Activated T-helper 1 cell treated with anti-CD3 and anti-CD28 coated beads, Interleukin-12 subunit alpha, Interleukin-12 subunit beta, Interleukin-2, Interleukin-4 antibody, amounts not matched to agents 30 ng/mL and 10 ng/mL and 1 ng/mL, durations not matched to agents 14 hours and 24 hours and 36 hours (primary cell): ENCODE results near the gene GPATCH8. TPM values are rescaled to one million over a fixed set of nuclear protein-coding genes. Genes with fewer than 3 reads are reported as not detected.
A peak's percentile ranks its signal among the peaks of the same experiment; 100 is the strongest.

Experiments used
- DNase-seq: peaks from one replicate; pipeline ENCODE4 v3.0.0; 2021; ENCODE audit warnings: low spot score
- H3K27ac Mint-ChIP-seq: one replicate; pipeline ENCODE4 v1.8.0; 2021; ENCODE audit warnings: mild to moderate bottlenecking, mixed read lengths
- H3K27me3 Mint-ChIP-seq: one replicate; pipeline ENCODE4 v1.8.0; 2022; ENCODE audit warnings: mild to moderate bottlenecking, moderate library complexity, mixed read lengths; ENCODE audit not compliant: insufficient read depth
- H3K36me3 Mint-ChIP-seq: one replicate; pipeline ENCODE4 v1.8.0; 2021; ENCODE audit warnings: low read depth, mixed read lengths
- H3K4me1 Mint-ChIP-seq: one replicate; pipeline ENCODE4 v1.8.0; 2021; ENCODE audit warnings: low read depth, mixed read lengths
- H3K4me3 Mint-ChIP-seq: one replicate; pipeline ENCODE4 v1.8.0; 2021; ENCODE audit warnings: mild to moderate bottlenecking, moderate library complexity, mixed read lengths
- H3K9me3 Mint-ChIP-seq: one replicate; pipeline ENCODE4 v1.8.0; 2021; ENCODE audit warnings: mixed read lengths
- intact Hi-C: fragments of 100-400 bp; cut with micrococcal nuclease; formaldehyde crosslinking; loops from one replicate; pipeline ENCODE4 v1.15.1; 2024
- total RNA-seq: library from RNA; stranded (reverse); gene quantifications from 2 replicates; pipeline ENCODE4 v1.2.3, GENCODE V29; 2022

The GPATCH8 gene
- 50.4 and 51.1 TPM in 2 replicates for total RNA-seq

GRCh38 chr17:44503147-44504029, at the start of gene GPATCH8:
Gene GPATCH8, minus strand, starts transcription at chr17:44503406. Its CDS starts 36 bp downstream, at chr17:44503370.
- peak; percentile 97 for DNase-seq
- Mint-ChIP-seq H3K4me1 (peaks cover 30% of the 10 kb centered on the region), H3K4me3 (peak within 1 kb of the TSS; percentile 98), H3K27ac (peak within 1 kb of the TSS; percentile 95), H3K27me3 (no peaks in the 10 kb centered on the region), H3K9me3 (no peaks in the 10 kb centered on the region), H3K36me3 (peaks cover under 1% of the 10 kb centered on the region)
- intact Hi-C loops = loop anchor here (1.0 kb wide), 2 partner anchors 118 to 282 kb away; no protein-coding TSS in a partner anchor

DNA sequence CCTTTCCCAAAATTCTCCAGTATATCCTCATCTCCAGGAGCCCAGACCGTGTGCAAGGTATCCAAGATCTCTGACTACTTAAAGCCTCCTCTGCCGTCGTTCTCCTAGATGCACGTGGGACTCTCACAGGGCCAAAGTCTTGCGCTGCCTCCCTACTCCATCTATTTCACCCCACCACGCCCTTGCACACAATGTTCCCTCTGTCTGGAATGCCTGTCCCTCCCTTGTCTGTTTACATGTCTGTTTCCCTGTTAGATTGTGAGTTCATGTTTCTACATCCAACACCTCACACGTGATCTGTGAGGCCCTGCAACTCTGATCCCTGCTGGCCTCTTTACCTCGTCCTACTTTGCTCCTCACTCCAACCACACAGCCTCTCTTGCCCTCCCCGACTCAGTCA, 49.2 kb upstream of the GPATCH8 start:
- no peaks in the 10 kb centered on the region for H3K36me3 Mint-ChIP-seq
- intact Hi-C loops = loop anchor here (10.0 kb wide), 1 partner anchor 648 kb away; the partner anchor contains the start of gene MPP2
- H3K9me3 Mint-ChIP-seq = no peaks in the 10 kb centered on the region
- peaks cover 34% of the 10 kb centered on the region for H3K27me3 Mint-ChIP-seq
- peaks cover 11% of the 10 kb centered on the region for H3K4me1 Mint-ChIP-seq
- no peak overlapping the region for H3K4me3 Mint-ChIP-seq
- DNase-seq = no peak
- H3K27ac Mint-ChIP-seq = no peak overlapping the region

DNA sequence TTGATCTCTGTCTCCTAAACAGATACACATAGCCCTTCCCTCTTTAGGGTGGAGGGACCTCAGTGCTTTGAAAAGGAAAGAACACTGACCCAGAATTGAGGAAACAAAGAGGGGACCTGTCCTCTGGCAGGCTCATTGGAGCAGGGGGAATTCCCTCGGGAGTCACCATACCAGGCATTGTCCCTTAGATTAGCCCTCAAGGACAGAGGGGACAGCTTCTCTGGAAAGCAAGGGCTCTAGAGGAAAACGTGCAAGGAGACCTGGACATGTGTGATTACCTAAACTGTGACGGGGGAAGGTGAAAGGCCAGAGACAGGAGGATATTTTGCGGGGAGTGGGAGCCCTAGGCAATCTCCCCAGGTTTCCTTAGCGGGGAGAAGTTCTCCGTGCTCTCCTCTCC, 46.5 kb upstream of the GPATCH8 start:
- H3K9me3 Mint-ChIP-seq = no peaks in the 10 kb centered on the region
- no peaks in the 10 kb centered on the region for H3K36me3 Mint-ChIP-seq
- intact Hi-C loops = loop anchor here (10.0 kb wide), 1 partner anchor 645 kb away; the partner anchor contains the start of gene MPP2
- H3K4me1 Mint-ChIP-seq = no peaks in the 10 kb centered on the region
- H3K27ac Mint-ChIP-seq = no peak overlapping the region
- peaks cover 14% of the 10 kb centered on the region for H3K27me3 Mint-ChIP-seq
- DNase-seq = no peak
- H3K4me3 Mint-ChIP-seq = no peak overlapping the region

DNA sequence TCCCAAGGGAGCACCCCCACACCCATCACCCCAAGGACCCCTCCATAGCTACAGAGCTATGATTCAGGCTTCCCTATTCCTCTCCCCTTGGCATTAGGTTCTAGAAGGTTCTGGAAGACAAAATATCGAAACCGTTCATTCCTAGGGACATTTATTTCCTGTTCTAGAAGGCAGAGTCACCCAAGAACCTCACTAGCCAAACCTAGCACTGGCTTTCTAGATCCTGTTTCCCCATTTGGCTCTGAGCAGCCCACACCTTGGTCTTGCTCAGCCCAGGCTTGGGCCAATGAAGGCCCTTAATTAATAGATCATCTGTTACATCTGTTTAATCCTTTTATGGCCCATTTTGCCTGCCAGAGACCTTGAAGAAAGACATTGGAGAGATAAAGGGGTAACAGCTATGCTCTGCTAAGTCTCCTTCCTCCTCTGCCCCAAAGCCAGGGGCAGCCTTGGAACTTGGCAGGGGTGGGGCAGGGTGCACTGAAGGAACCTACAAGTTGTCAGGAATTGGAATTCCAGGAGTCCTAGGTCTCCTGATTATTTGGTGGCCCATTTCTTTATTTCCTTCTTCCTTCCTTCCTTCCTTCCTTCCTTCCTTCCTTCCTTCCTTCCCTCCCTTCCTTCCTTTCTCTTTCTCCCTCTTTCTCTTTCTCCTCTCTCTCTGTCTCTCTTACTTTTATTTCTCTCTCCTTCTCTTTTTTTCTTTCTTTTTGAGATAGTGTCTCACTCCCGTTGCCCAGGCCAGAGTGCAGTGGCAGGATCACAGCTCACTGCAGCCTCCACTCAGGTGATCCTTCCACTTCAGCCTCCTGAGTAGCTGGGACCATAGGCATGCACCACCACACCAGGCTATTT, 45.4 kb upstream of the GPATCH8 start:
- DNase-seq = no peak
- Mint-ChIP-seq H3K4me1 (no peaks in the 10 kb centered on the region), H3K27me3 (peaks cover 20% of the 10 kb centered on the region), H3K36me3 (no peaks in the 10 kb centered on the region), H3K9me3 (no peaks in the 10 kb centered on the region), H3K27ac (no peak overlapping the region), H3K4me3 (no peak overlapping the region)
- intact Hi-C loops = no loop called here

DNA sequence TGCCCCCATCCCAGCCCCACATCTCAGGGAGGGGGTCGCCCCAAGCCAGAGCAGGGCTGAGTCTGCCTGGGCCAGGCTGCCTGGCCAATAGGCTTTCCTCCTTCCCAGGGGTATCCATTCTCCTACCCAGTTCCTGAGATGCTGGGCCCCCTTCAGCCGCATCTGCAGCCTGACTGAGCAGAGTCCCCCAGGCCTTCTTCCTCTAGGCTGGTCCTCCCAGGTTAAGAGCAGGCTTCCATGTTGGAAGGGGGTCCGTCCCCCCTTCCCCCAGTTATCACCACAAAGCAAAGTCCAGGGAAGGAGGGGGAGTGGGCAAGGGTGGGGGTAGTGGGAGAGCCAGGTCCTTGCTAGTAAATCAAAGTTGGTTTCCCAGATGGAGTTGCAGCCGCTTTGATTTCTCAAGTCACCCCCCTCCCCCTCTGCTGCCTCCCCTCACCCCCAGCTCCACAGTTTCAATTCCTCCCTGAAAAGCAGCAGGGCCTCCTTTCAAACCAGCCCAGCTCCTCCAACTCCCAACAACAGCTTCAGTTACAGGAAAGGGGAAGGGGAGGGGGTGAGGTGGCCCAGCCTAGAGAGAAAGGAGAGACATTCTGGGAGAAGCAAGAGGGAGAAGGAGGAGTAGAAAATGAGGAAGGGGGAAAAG, 44.5 kb upstream of the GPATCH8 start:
- no peaks in the 10 kb centered on the region for H3K9me3 Mint-ChIP-seq
- peaks cover 22% of the 10 kb centered on the region for H3K27me3 Mint-ChIP-seq
- H3K36me3 Mint-ChIP-seq = no peaks in the 10 kb centered on the region
- H3K27ac Mint-ChIP-seq = no peak overlapping the region
- H3K4me1 Mint-ChIP-seq = no peaks in the 10 kb centered on the region
- no peak overlapping the region for H3K4me3 Mint-ChIP-seq
- no peak for DNase-seq
- intact Hi-C loops = no loop called here

DNA sequence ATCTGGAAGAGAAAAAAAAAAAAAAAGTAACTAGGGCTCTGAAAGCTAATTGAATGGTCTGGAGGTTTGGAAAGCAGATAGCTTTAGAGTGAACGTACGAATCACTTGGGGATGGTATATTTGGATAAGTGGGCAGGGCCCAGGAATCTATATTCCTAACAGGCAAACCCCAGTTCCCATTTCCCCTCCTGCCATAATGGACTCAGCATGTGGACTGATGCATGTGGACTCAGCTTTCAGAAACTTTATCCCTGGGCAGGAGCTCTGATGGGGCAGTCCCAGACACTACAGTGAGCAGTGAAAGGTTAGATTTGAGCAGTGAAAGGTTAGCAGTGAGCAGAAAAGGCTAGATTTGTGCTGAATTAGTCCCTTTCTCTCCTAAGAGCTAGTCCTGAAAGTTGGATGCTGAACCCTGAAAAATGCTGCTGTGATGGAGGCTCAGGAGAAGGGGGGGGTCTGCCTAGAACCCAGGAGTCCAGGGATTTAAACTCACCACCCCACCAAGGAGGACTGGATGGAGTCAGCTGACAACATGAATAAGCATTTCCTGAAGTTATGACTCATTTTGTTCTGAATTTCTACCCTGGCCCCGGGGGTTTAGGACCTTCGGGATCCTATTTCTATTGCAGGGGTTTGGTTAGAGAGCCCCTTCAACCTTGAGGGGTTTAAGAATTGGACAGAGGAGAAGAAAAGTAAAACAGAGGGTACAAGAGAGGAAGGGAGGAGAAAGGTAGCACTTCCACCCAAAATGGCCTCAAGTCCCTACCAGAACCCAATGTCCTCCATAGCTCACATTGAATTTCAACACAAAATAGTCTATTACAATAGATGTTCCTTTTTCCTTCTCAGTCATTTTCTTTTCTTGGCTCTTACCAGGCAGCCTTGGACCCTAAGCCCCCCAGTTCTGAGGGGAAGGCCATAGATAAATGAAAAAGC, 43.7 kb upstream of the GPATCH8 start:
- H3K27ac Mint-ChIP-seq = no peak overlapping the region
- intact Hi-C loops = no loop called here
- no peaks in the 10 kb centered on the region for H3K4me1 Mint-ChIP-seq
- H3K4me3 Mint-ChIP-seq = no peak overlapping the region
- H3K36me3 Mint-ChIP-seq = no peaks in the 10 kb centered on the region
- H3K9me3 Mint-ChIP-seq = no peaks in the 10 kb centered on the region
- no peak for DNase-seq
- peaks cover 24% of the 10 kb centered on the region for H3K27me3 Mint-ChIP-seq

- Mint-ChIP-seq H3K4me1 (no peaks in the 10 kb centered on the region), H3K27ac (no peak overlapping the region), H3K9me3 (no peaks in the 10 kb centered on the region), H3K36me3 (no peaks in the 10 kb centered on the region), H3K27me3 (peaks cover 18% of the 10 kb centered on the region), H3K4me3 (no peak overlapping the region)
- no peak for DNase-seq
- intact Hi-C loops = no loop called here
Measured at GRCh38 chr17:44543905-44544523, 40.8 kb upstream of the GPATCH8 start.

DNA sequence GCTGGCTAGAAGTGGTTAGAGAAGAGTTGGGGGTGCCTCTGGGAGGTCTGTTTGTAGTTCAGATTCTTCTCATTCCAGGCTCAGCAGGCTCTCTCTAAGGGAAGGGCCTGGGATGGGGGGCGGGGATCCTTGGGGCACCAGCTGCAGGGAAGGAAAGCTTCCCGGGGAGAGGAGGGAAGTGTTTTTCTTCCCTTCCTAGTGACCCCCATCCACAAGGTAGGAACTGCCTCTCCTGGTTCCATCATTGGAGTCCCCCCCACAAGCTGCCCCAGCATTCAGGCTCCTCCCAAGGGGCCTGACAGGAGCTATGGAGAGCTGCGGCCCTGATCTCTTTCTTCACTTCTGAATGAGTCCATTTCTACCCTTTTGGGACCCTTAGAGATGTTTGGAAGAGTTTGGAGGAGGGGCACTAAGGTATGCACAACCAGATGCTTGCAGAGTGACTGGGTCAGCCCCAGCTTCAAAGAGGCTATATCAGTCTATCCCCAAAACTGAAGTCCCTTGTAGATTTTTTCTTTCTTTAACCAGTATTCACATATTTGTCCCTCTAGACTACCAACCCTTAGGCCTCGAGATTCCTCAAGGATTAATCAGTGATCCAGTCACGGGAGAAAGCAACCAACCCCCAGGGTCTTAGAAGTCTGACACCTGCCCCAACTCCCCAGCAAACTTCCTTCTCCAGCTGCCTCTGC, 40.2 kb upstream of the GPATCH8 start:
- no peaks in the 10 kb centered on the region for H3K4me1 Mint-ChIP-seq
- H3K4me3 Mint-ChIP-seq = no peak overlapping the region
- H3K9me3 Mint-ChIP-seq = no peaks in the 10 kb centered on the region
- H3K27ac Mint-ChIP-seq = no peak overlapping the region
- no peaks in the 10 kb centered on the region for H3K36me3 Mint-ChIP-seq
- peaks cover 19% of the 10 kb centered on the region for H3K27me3 Mint-ChIP-seq
- intact Hi-C loops = no loop called here
- DNase-seq = no peak

DNA sequence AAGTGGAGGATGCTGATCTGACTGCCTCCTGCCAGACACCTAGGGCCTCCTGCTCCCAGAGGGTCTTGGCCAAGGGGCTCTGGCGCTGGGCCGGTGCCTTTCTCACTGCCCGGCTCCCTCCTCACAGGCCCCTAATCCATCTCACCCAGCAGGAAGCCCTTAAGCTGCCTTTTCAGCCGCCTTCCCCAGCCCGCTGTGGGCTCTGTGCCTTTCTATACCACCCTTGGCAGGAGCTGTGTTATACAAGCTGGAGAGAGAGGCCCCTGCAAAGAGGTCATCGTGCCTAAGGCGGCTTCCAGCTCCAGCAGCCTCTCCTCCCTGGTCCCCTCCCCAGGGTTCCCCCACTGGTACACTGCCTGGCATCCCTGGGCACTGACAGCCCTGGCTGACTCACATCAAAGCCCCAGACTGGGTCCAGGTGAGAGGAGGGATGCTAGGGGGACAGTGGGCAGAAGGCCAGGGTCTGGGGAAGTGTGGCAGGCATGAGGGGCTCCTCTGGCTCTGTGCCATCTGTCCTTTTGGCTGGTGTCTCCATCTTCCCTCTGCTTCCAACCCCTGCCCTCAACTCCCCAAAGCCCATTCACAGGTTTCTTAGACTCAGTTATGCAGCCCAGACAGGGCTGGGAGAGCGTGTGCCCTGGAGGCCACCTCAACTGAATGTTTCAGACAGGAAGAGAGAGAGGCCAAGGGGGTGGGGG, 38.8 kb upstream of the GPATCH8 start:
- Mint-ChIP-seq H3K36me3 (no peaks in the 10 kb centered on the region), H3K4me1 (no peaks in the 10 kb centered on the region), H3K27ac (no peak overlapping the region)

GRCh38 chr17:44540246-44541084, 37.3 kb upstream of the GPATCH8 start:
- no peaks in the 10 kb centered on the region for H3K36me3 Mint-ChIP-seq
- H3K27ac Mint-ChIP-seq = no peak overlapping the region
- DNase-seq = no peak
- peaks cover 18% of the 10 kb centered on the region for H3K27me3 Mint-ChIP-seq
- intact Hi-C loops = no loop called here
- no peaks in the 10 kb centered on the region for H3K9me3 Mint-ChIP-seq
- H3K4me3 Mint-ChIP-seq = no peak overlapping the region
- H3K4me1 Mint-ChIP-seq = no peaks in the 10 kb centered on the region

More for the DNA sequence above, 38.8 kb upstream of the GPATCH8 start:
- Mint-ChIP-seq H3K4me3 (no peak overlapping the region), H3K27me3 (peaks cover 20% of the 10 kb centered on the region), H3K9me3 (no peaks in the 10 kb centered on the region)
- no peak for DNase-seq
- intact Hi-C loops = no loop called here
